ENCODE measurements around the gene OMP. TPM values are rescaled to one million over a fixed set of nuclear protein-coding genes. Genes with fewer than 3 reads are reported as not detected.

The OMP gene
- total RNA-seq, 1 donor, result not detected

- TF ChIP-seq CTCF (IDR thresholded peaks at IDR 0.05; ENCODE audit: insufficient read depth, low read depth, low read length), result no peak
- DNase-seq (ENCODE audit: low read depth), result no peak
- H3K4me3 ChIP-seq (ENCODE audit: low read depth, low read length), result no peak overlapping the region
Observed at GRCh38 chr11:77063861-77064260, 38.8 kb upstream of the OMP start.

- DNase-seq (ENCODE audit: low read depth), result no peak
- H3K4me3 ChIP-seq (ENCODE audit: low read depth, low read length), result no peak overlapping the region
- no peak for TF ChIP-seq CTCF (IDR thresholded peaks at IDR 0.05; ENCODE audit: insufficient read depth, low read depth, low read length)
Observed at GRCh38 chr11:77064648-77065217, 37.9 kb upstream of the OMP start.

GRCh38 chr11:77065878-77066228 is 36.8 kb upstream of the OMP start:
- no peak for TF ChIP-seq CTCF (IDR thresholded peaks at IDR 0.05; ENCODE audit: insufficient read depth, low read depth, low read length)
- peak overlapping the region; percentile 67 for H3K4me3 ChIP-seq (ENCODE audit: low read depth, low read length)
- peak; percentile 80 for DNase-seq (ENCODE audit: low read depth)

- DNase-seq (ENCODE audit: low read depth), result peak; percentile 92
- H3K4me3 ChIP-seq (ENCODE audit: low read depth, low read length), result peak within 1 kb of the TSS; percentile 75
- TF ChIP-seq CTCF (IDR thresholded peaks at IDR 0.05; ENCODE audit: insufficient read depth, low read depth, low read length), result peak; percentile 40
Observed at GRCh38 chr11:77066229-77067042, 36.2 kb upstream of the OMP start, which contains the start of gene CAPN5. CAPN5 (plus strand) TSS chr11:77066971; CDS start chr11:77084887, 17,916 bp downstream.

GRCh38 chr11:77067861-77068443 is 34.7 kb upstream of the OMP start:
- TF ChIP-seq CTCF (IDR thresholded peaks at IDR 0.05; ENCODE audit: insufficient read depth, low read depth, low read length), result no peak
- peak overlapping the region; percentile 75 for H3K4me3 ChIP-seq (ENCODE audit: low read depth, low read length)
- DNase-seq (ENCODE audit: low read depth), result no peak

- DNase-seq (ENCODE audit: low read depth), result no peak
- no peak overlapping the region for H3K4me3 ChIP-seq (ENCODE audit: low read depth, low read length)
- no peak for TF ChIP-seq CTCF (IDR thresholded peaks at IDR 0.05; ENCODE audit: insufficient read depth, low read depth, low read length)
Observed at GRCh38 chr11:77068457-77069335, 33.9 kb upstream of the OMP start.
